DMS 273 (cell line): ENCODE data around the gene RBM19.

ENCODE experiments used
- DNase-seq: peaks from one replicate; lab custom pipeline; 2025; ENCODE audit not compliant: unreplicated experiment; lab: John Stamatoyannopoulos, UW

Gene RBM19

DNA sequence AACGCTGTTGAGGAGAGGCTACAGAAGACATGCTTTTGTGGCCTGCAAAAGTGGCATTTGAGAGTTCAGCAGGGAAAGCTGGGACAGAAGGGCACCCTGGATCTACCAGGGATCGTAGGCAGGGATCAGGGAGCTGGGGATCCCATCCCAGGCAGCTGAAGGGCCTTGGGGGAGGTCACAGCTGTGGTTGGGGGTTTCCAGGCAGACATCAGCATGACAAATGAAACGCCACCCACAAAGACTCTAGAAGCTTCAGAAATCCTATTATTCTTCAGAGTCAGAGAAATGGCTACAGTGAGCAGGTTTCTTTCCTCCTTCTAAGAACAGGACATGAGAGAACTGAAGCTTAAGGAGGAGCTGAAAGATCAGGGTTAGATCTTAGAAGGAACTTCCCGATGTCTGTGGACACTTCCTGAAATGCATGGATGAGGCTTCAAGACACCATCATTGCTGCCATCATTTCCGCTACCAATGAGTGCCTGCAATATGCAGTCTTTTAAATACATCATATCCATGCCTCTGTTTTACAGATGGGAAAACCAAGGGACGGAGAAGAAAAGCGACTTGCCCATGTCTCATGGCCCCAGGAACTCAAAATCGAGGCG, 104.3 kb downstream of the RBM19 start:
- no peak for DNase-seq

DNA sequence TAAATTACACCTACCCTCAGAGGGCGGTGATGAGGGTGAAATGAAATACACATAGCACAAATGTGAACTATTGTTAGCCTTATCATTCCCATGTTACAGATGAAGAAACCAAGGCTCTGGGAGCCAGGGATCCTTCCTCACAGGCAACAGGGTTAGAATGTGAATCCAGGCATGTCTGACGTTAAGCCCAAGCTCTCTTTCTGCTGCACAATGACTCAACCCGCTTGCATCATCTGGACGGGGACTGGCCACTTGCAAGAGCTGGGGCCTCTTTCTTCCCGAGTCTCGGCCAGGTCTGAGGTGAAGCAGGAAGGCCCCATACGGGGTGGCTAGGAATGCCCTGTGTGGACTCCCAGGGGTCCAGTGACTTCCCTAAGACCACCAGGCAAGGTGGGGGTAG, 105.2 kb downstream of the RBM19 start:
- no peak for DNase-seq

DNA sequence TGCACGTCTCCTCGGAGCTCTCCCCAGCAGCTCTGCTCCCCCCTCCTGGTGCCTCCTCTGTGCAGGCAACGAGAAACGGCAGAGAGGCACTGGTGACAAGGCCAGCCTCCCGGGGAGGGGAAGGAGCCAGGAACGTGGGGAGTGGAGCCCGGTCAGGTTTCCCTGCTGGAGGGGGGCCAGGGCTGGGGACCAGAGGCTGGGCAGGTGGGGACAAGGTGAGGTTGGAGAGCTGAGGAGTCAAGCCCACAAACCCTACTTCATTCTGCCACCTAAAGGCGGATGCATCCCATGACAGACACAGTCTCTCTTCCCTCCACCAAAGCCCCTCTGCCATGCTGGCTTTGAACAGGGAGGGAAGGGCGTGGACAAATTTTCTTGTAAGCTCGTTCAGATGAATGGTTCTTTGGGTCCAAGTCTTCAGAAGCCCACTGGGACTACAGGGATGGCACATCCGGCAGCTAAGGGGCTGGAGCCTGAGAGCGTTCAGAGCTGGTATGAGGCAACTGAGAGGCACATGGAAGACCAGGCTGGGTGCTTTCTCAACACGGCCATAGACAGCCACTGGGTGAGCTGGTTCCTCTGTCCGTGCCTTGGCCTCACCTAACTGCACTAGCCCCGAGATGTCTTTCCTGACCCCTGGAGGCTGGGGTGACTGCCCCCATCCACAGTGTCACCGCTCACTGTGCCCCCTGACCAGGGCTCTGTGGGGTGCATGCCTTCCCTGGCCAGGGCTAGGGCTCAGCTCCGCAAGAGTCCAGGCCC, 105.9 kb downstream of the RBM19 start:
- DNase-seq, result no peak

DNA sequence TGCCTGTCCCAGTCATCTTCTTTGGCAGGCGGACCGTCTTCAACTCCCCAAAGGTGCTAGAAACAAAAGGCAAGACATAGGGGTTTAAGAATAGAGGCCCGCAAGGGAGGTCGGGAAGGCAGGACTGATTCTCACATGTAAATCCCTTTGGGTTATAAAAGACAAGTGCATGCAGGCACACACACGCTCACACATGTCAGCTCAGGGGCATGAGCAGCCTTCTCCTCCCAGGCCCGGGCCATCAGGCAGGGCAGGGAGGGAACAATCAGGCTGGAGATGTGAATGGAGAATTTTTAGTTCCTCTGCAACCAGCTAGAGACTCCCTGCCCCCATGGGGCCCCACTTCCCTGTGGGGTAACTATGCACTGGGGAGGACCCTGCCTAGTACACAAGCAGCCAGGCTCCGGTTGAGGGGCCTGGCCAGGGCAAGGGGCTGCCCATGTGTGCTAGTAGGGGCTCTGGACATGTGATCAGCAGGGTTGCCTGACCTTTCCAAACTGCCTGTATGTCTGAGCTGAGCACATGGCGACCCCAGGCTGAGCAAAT, 107.2 kb downstream of the RBM19 start:
- no peak for DNase-seq

DNA sequence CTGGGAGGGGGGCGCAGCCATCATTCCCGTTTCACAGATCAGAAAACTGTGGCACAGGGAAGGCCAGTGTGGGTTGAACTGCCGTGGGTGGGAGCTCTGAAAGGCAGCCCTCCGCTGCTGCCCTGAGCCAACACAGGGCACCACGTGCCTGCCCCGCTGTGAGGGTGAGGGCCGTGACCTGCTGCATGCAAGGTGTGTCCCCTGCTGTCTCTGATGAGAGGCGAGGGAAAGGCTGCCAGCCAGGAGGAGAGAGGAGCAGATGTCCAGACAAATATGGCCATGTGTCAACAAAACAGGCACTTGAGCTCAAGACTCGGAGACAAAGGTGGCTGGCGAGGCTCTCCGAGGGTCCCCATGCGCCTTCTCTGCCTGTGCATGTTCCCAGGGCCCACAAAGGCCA, 108.8 kb downstream of the RBM19 start:
- peak; percentile 21 for DNase-seq

DNA sequence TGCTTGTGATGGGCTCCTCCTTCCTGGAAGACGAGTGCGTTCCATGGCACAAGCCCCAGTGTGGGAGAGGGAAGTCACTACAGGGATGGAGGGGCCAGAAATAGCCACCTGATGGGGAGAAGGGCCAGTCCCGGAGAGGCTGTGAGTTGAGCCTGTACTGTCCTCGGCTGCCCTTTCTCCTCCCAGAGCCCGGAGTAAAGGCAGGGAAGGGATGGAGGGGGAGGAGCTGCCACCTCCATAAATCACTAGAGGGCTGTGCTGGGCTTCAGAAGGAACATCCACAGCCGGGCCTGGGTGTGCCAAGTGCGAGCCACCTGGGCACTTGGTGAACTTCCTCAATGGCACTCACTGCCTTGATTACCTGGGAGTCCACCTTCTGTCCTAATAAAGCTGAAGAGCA, 110.1 kb downstream of the RBM19 start:
- no peak for DNase-seq

DNA sequence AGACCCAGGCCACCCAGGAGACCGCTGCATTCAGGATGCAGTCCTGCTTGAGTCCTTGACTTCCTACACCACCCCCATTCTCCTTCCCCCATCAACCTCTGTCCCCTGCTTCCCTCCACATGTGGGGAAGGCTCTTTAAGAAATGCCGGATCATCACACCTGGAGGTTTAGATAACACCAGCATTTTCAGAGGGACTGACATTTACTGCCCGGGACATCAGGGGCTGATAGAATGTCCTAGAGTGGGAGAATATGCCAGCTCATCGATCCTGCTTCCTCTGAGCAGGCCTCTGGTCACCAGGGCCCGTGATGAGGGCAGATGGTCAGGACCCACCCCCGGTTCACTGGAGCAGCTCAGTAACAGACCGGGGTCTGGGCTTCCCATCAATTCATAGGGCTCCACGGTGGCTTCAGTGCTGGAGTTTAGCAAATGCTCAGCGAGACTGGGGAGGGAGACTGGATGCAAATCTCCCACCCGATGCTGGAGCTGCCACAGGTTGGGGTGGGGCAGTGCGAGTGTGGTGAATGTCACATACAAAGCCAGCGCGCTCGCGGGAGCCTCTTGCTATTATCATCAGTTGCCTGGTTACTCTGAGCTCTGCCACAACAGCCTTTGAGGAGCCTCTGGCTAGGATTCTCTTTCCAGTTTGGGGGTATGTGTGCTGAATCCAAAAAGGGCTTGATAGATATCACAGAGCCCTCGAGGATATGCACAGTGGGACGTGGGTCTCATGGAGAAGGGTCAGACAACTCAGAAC, 111.6 kb downstream of the RBM19 start:
- DNase-seq, result peak; percentile 6

DNA sequence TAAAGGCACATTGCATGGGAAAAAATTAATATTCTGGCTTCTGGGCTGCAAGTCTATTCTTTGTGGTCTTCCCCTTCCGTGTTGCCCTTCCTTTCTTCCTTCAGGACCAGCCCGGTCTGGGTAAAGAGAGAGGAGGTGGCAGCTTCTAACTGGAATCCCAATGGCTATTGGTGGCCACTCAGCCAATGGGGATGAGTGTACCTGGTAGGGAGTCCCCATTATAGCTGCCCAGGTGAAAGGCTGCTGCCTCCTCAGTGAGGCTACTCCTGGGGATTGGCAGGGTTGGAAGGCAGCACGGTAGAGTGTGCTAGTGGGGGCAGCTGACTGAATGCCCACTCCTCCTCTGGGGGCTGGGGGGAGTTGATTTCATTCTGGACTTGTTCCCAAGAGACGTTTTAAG, 112.6 kb downstream of the RBM19 start:
- no peak for DNase-seq

DNA sequence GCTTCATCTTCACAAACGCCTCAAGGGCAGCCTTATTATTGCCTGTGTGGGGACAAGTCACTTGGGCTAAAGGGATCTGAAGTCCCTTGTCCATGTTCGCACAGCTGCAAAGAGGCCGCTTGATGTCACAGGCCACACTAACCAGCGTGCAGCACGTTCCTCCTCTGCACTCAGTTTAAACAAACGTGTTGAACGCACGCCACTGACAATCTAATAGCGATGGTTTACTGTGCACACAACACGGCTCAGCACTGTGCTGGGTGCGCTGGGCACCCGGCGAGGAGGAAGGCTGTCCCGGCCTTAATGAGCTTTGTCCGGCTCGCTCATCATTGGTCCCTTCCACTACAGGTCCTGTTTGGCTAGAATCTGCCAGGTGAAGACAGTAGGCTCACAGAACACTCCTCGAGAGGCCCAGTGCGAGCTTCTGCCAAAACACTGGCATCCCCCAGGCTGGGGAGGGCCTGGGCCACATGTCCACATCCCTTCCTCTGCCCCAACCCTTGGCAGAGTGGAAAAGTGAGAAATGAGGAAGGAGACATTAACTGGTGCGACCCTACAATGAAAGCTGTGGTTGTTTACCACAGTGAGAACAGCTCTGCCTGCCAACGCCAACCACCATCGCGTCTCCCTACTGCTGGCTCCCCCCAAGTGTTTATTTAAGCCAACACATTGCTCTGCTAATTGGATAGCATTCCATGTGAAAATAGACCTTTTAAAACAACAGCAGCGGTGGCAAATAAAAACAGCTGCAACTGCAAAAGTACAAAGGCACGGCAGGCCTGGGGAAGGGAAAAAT, 113.2 kb downstream of the RBM19 start:
- DNase-seq, result no peak

DNA sequence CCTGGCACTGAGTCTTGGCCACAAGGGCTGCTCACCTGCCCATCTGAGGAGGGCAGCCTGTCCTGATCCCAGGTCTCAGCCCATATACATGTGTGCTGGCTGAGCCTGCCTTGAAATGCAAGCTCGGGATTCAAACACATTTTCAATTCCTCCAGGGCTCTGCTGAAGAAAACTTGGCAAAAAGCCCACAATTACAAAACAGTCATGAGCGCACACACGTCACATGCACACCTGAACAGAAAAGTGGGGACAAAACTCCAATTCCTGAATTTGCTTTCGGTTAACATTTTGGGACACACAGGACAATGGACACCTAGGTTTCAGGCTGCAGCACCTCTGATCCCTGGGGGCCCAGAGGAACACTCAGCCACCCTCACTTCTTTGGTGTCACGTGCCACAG, 113.9 kb downstream of the RBM19 start:
- DNase-seq, result no peak

DNA sequence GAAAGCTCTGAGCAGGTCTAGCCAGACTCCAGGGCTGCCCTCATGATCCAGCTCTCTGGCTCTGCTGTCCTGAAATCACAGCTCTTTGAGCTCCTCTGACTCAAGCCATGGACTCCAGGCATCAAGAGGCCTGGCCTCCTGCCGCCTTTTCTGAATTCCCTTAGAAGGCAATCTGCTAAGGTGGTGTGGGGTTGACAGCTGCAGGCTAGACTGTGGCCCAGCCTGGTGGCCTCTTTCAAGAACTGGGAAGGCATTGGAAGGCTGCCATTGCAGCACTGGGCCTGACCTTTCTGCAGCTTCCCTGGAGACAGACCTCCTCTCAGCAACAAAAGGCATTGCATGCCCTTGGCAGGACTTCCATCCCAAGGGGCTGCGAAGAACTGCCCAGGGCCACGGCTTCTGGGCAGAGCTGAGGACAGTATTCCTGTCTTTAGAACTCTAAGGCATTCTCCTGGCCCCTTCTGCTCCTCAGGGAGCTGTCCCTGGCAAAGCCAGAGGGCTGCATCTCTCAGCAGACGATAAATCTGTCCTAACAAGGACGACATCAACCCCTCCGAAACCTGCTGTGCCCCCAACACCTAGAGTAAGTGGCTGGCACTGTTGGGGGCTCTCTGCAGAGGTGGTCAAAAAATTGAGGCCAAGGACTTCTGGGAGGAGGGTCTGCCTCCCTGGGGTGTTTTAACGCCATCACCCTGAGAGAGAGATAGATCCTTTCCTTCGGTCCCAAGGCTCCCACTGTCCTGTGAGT, 115.6 kb downstream of the RBM19 start:
- peak; percentile 77 for DNase-seq

DNA sequence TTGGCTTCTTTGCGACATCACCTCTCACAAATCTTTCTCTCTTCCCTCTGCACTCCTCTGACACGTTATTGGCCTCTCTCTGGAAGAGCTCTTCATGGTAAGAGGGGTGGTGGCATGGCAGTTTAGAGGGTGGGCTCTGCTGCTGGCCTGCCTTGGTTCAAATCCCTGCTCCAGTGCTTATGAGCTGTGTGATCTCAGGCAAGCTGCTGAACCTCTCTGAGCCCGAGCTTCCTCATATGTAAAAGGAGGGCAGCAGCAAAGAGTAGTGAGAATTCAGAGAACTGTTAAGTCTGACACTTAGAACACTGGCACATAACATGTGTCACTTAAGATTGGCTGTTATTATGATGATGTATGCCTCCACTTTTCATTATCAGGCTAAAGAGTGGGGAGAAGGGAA, 118.3 kb downstream of the RBM19 start:
- no peak for DNase-seq

DNA sequence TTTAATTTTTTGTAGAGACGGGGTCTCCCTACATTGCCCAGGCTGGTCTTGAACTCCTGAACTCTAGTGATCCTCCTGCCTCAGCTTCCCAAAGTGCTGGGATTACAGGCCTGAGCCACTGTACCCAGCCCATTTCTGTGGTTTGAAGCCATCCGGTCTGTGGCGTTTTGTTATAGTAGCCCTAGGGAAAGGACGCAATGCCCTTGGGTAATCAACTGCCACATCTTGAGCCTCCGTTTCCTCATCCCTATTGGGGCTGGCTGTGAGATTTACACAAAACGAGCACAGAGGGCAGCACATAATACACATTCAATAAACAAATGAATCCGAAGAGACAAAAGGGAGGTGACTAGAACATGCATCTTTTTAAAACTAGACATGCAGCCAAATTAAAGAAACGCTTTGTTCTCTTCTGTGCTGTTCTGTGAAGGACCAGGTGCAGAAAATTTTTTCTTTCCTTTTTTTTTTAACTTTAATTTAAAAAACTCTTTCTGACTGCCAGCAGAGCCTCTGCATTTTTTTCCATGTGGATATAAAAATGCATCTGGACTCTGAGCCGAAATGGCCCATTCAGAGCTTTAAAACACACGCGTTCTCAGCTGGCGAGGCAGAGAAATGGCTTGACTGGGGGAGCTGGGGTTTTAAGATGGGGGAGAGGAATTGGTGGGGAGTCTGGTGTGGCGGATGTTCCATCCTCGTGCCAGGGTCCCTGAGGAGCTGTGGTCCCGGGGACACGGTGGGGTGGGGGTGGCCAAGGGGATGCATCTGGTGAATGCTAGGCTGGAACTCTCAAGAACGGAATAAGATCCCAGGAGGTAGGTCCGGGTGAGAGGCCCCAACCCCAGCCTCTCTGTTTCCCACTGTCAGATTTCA, 119.0 kb downstream of the RBM19 start:
- DNase-seq, result no peak

DNA sequence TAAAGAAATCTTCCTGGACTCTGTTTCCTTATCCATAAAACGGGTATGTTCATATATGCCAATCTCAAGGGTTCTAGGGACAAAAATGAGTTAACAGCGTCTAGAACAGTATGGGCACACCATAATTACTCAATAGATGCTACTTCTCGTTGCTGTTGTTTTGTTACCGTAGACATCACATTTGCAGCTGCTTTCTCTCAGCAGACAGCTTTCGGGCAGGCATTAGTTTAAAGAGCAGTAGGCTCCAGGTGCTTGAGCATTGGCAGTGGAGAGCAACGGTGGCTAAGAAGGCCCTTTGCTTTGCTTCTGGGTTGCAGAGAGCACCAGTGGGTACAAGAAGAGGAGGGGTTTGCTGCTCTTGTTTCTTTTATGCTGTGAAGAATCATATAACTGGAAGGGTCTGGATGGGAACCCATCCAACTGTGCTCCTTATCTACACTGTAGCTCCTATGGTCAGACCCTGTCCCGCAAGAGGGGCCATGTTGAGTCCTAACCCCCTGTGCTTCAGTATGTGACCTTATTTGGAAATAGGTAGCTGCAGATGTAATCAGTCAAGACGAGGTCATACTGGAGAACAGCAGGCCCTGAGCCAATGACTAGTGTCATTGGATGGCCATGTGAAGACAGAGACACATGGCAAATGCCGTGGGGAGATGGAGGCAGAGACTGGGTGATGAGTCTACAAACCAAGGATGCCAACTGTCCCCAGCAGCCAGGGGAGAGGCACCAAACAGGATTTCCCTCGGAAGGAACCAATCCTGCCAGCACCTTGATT, 120.0 kb downstream of the RBM19 start:
- peak; percentile 22 for DNase-seq

DNA sequence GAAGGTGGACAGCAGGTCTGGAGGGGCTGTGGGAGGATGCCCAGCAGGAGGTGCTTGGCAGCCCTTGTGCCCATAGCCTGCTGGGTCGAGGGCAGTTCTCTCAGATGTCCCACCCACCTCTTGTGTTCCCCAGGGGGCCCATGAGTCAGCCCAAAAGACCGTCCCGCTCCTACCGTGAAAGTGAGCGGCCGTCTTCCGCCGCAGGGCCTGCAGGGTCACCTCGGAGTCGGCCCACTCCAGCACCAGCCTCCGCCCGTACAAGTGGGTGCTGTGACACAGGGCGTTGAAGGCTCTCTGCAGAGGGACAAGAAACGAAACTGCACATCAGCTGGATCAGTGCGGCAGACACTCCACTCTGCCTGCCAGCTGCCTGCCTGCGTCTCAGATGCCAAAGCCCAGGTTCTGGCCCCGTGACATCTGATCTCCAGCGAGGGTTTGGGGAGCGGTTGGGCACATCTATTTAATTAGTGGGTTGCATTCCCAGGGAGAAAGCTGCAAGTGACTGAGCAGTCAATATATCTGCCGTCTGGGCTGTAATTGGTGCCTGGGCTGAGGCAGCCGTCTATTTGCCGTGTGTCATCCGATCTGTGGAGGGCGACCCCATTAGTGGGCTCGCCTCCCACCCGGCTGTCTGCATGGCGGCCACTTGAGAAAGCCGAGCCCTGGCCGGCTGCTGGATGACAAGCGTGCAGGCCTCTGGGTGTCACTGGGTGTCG, 121.5 kb downstream of the RBM19 start:
- DNase-seq, result peak; percentile 15

DNA sequence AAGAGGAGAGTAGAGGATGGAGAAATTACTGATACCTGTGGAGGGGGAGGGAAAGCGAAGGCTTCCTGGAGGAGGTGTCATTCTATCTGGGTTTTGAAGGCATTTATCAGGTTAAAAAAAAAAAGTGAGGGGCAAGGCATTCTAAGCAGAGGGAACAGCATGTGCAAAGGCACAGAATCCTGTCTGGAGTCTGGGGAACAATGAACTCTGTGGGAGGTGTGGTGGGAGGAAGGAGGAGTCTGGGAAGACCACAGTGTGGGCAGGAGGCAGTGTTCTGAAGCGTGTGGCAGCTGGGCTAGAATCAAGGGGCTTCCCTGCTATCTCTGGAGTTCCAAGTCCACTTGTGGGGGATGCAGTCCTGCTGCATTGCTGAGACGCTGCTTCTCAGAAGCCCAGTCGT, 123.4 kb downstream of the RBM19 start:
- DNase-seq, result no peak

DNA sequence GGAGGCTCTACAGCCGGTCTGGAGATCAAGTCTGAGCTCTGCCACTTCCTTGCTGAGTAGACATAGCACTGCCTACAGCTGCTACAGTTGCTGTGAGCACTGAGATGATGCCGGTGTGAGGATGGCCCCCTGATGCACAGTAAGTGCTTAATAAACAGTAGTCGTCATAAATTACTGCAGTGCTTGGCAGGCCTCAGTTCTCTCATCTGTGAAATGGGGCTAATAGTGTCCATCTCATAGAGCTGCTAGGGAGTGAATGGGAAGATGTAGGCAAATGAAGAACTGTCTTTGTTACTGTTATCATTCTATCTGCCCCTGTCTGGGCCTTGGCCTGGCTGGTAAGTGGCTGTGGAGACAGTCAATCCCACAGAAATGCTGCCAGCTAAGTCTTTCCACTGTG, 124.3 kb downstream of the RBM19 start:
- no peak for DNase-seq

DNA sequence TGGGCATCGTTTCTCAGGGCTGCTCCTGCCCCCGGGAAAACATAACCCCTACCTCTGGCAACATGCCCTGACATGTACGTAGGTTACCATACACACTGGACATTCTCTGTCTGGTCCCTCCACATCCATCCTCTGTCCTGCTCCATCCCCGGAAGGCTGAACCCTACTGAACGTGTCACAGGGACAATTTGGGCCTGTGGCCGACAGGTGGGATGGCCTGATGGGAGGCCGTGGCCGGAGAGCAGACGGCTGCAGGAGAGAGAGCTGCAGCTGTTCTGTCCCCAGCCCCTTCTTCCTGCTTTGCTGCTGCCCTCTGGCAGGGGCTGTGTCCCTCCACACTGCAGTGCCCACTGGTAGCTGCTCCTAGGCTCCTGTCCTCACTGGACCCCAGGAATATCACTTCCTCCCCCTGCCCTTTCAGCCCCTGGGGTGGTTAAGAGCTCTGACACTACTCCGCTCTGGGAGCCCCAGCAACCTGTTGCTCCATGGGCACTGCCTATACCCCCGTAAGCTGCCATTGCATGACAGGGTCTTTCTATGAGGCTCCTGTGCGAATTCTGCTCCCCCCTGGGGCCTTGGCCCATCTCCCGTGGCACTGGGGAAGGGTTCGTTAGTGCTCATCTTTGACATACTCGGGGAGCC, 125.6 kb downstream of the RBM19 start:
- no peak for DNase-seq
